GM12878 (cell line): ENCODE results near the gene PYGB. TPM values are rescaled to one million over a fixed set of nuclear protein-coding genes. Genes with fewer than 3 reads are reported as not detected.

Source experiments
- ATF2 ChIP-seq: IDR thresholded peaks from 2 replicates; pipeline ENCODE4 v1.6.1; 2012; ENCODE audit warnings: low read length, inconsistent platforms
- BCL11A ChIP-seq: IDR thresholded peaks from 2 replicates; pipeline ENCODE4 v1.6.1; 2011; ENCODE audit warnings: low read depth, low read length
- EGR1 ChIP-seq, 2 experiments: IDR thresholded peaks; 1 replicate in 1 of 2; 2 replicates in 1 of 2; pipeline ENCODE4 v1.6.1; 2011 to 2012; ENCODE audit warnings: low read depth in 2 of 2, low read length in 2 of 2, borderline replicate concordance in 1 of 2, mild to moderate bottlenecking in 1 of 2, moderate library complexity in 1 of 2
- ELK1 ChIP-seq: IDR thresholded peaks from 2 replicates; pipeline ENCODE4 v1.6.1; 2012; ENCODE audit warnings: low read depth, low read length, improper control_type of control experiment
- ETV6 ChIP-seq, 2 experiments: fragments of 450-650 bp in 1 of 2; IDR thresholded peaks in 1 of 2; conservative IDR thresholded peaks in 1 of 2; 2 replicates each; pipeline ENCODE4 v1.6.1; 2014; ENCODE audit warnings: antibody characterized with exemption in 1 of 2, borderline replicate concordance in 1 of 2, low read depth in 1 of 2, mild to moderate bottlenecking in 1 of 2, moderate library complexity in 1 of 2
- HDAC6 ChIP-seq: fragments of 200-600 bp; sonication (generic); IDR thresholded peaks from one replicate; pipeline ENCODE4 v1.8.0; 2017; ENCODE audit warnings: antibody characterized with exemption; ENCODE audit not compliant: unreplicated experiment
- IKZF1 ChIP-seq: fragments of 450-650 bp; conservative IDR thresholded peaks from 2 replicates; pipeline ENCODE4 v1.6.1; 2017; ENCODE audit warnings: antibody characterized with exemption, mild to moderate bottlenecking
- IKZF2 ChIP-seq, 2 experiments: fragments of 450-650 bp; IDR thresholded peaks; 2 replicates each; pipeline ENCODE4 v1.6.1; 2017; ENCODE audit warnings: mild to moderate bottlenecking in 2 of 2, moderate library complexity in 2 of 2
- PML ChIP-seq: IDR thresholded peaks from 2 replicates; pipeline ENCODE4 v1.6.1; 2012; ENCODE audit warnings: low read length, inconsistent platforms
- POLR2A ChIP-seq: IDR thresholded peaks from 2 replicates; pipeline ENCODE4 v1.6.1; 2011; ENCODE audit warnings: low read depth, mild to moderate bottlenecking, low read length
- RUNX3 ChIP-seq: IDR thresholded peaks from 2 replicates; pipeline ENCODE4 v1.6.1; 2012; ENCODE audit warnings: low read length, inconsistent platforms
- SIX5 ChIP-seq: IDR thresholded peaks from 2 replicates; pipeline ENCODE4 v1.6.1; 2011; ENCODE audit warnings: mild to moderate bottlenecking, low read depth, low read length, moderate library complexity; ENCODE audit not compliant: severe bottlenecking
- SMARCA5 ChIP-seq: fragments of 450-650 bp; IDR thresholded peaks from 2 replicates; pipeline ENCODE4 v1.6.1; 2017; ENCODE audit warnings: mild to moderate bottlenecking
- SREBF2 ChIP-seq: IDR thresholded peaks from 2 replicates; pipeline ENCODE4 v1.6.1; 2012; ENCODE audit warnings: mild to moderate bottlenecking, low read length
- STAT1 ChIP-seq: fragments of 450-650 bp; conservative IDR thresholded peaks from 2 replicates; pipeline ENCODE4 v1.6.1; 2014; ENCODE audit warnings: antibody characterized with exemption, mild to moderate bottlenecking
- STAT3 ChIP-seq: IDR thresholded peaks from 2 replicates; pipeline ENCODE4 v1.6.1; 2011; ENCODE audit warnings: low read depth, low read length, improper control_type of control experiment
- SUZ12 ChIP-seq: fragments of 200-600 bp; sonication (generic); IDR thresholded peaks from one replicate; pipeline ENCODE4 v1.6.1; 2018; ENCODE audit warnings: antibody characterized with exemption, mild to moderate bottlenecking; ENCODE audit not compliant: unreplicated experiment
- TARDBP ChIP-seq: IDR thresholded peaks from 2 replicates; pipeline ENCODE4 v1.6.1; 2016; ENCODE audit warnings: borderline replicate concordance
- ZNF207 ChIP-seq: fragments of 450-650 bp; IDR thresholded peaks from 2 replicates; pipeline ENCODE4 v1.6.1; 2014; ENCODE audit warnings: antibody characterized with exemption, mild to moderate bottlenecking, borderline replicate concordance
- ZNF217 ChIP-seq: fragments of 450-650 bp; IDR thresholded peaks from 2 replicates; pipeline ENCODE4 v1.6.1; 2017; ENCODE audit warnings: antibody characterized with exemption, mild to moderate bottlenecking
- polyA plus RNA-seq, 11 experiments: library from polyadenylated mRNA; depleted of rRNA in 4 of 11; unstranded in 6 of 11; stranded (reverse) in 5 of 11; fragments of >200 nt; fragmentation: Nextera tagmentation in 4 of 11; fragmentation: Illumina TruSeq in 1 of 11; extraction: Ambion mirVana in 4 of 11; extraction: Trizol in 1 of 11; gene quantifications; 1 replicate in 1 of 11; 2 replicates in 10 of 11; pipeline versions ENCODE4 v1.2.1 to v1.2.3, GENCODE V29; 2011 to 2016; ENCODE audit warnings: inconsistent platforms in 2 of 11, missing spikeins in 2 of 11, low read depth in 1 of 11
- total RNA-seq, 4 experiments: library from RNA; depleted of rRNA in 3 of 4; stranded (reverse); fragments of >200 nt in 3 of 4; fragmentation: Illumina TruSeq in 1 of 4; extraction: Trizol in 1 of 4; gene quantifications; 2 replicates each; pipeline versions ENCODE4 v1.2.1 to v1.2.3, GENCODE V29; 2013 to 2021
- TF ChIP-seq, protein P1 (sequence below): fragments of 450-650 bp; IDR thresholded peaks from 2 replicates; pipeline ENCODE4 v1.6.1; 2017; ENCODE audit warnings: mild to moderate bottlenecking, moderate library complexity
- TF ChIP-seq, protein P2 (sequence below): fragments of 450-650 bp; IDR thresholded peaks from 2 replicates; pipeline ENCODE4 v1.6.1; 2018; ENCODE audit warnings: borderline replicate concordance, mild to moderate bottlenecking; ENCODE audit not compliant: partially characterized antibody

Gene PYGB
- total and polyA plus RNA-seq, 10 of the 15 experiments (the other 5 are each of a cell fraction or from before 2014, with no cell fraction given), result 0.34 to 33.5 (median 21.8) TPM

DNA sequence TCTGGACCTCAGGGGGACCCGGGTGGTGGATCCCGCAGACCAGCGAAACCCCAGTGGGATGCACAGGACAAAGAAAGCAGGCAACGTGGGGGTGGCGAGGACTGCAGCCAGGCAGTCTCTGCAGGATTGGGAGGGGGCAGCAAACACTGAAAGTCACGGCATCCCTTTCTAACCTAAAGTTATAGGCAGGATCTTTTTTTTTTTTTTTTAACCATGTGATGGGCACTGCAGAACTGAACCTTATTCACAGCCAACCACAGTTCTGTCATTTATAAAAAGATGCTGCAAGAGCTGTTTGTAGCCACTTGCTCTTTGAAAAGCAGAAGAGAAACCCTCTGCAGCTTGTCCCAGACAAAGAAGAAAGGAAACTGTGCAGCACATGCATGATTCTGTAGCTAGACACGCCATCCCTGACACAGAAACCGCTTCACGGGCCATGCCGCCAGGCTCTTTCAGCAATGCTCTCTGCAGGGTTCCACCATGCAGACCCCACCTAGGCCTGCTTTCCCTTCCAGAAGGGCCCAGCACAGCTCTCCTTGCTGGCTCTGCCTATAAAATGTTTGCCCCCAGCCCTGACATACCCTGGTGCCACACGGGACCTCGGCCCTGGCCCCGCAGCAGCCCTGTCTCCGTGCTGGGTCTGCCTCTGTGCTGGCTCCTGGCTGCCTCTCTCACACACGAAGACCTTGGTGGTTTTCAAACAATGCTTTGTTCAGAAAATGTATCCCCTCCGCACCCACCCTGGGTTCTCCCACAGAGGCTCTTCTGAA, 70.8 kb downstream of the PYGB start (continued):
- TF ChIP-seq, protein P1, sequence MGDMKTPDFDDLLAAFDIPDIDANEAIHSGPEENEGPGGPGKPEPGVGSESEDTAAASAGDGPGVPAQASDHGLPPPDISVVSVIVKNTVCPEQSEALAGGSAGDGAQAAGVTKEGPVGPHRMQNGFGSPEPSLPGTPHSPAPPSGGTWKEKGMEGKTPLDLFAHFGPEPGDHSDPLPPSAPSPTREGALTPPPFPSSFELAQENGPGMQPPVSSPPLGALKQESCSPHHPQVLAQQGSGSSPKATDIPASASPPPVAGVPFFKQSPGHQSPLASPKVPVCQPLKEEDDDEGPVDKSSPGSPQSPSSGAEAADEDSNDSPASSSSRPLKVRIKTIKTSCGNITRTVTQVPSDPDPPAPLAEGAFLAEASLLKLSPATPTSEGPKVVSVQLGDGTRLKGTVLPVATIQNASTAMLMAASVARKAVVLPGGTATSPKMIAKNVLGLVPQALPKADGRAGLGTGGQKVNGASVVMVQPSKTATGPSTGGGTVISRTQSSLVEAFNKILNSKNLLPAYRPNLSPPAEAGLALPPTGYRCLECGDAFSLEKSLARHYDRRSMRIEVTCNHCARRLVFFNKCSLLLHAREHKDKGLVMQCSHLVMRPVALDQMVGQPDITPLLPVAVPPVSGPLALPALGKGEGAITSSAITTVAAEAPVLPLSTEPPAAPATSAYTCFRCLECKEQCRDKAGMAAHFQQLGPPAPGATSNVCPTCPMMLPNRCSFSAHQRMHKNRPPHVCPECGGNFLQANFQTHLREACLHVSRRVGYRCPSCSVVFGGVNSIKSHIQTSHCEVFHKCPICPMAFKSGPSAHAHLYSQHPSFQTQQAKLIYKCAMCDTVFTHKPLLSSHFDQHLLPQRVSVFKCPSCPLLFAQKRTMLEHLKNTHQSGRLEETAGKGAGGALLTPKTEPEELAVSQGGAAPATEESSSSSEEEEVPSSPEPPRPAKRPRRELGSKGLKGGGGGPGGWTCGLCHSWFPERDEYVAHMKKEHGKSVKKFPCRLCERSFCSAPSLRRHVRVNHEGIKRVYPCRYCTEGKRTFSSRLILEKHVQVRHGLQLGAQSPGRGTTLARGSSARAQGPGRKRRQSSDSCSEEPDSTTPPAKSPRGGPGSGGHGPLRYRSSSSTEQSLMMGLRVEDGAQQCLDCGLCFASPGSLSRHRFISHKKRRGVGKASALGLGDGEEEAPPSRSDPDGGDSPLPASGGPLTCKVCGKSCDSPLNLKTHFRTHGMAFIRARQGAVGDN, result peak; percentile 89
- TF ChIP-seq ELK1 (no peak), IKZF1 (peak; percentile 47; the same call in 1 of the 2 replicates), TARDBP (no peak), EGR1 (IDR thresholded peaks at IDR 0.05; ENCODE audit: borderline replicate concordance in 1 of 2, low read depth in 2 of 2, low read length in 2 of 2) (no peak), RUNX3 (peak; percentile 84), IKZF2 (IDR thresholded peaks at IDR 0.05) (peak; percentile 72 to 88; a peak in 3 of 4 replicates), STAT1 (no peak), SREBF2 (no peak), ETV6 (conservative IDR thresholded peaks at IDR 0.05 in 1 of 2, IDR thresholded peaks at IDR 0.05 in 1 of 2; ENCODE audit: borderline replicate concordance in 1 of 2, low read depth in 1 of 2) (0 out of 4 replicates have a peak, but pooled peaks of 1 of the 2 experiments have one; percentile 9), SMARCA5 (0 out of 2 replicates have a peak, but pooled peaks have one; percentile 52), STAT3 (no peak), ZNF207 (no peak), PML (no peak), HDAC6 (no peak), SUZ12 (no peak), ZNF217 (no peak), POLR2A (peak; percentile 77), SIX5 (no peak), ATF2 (peak; percentile 72; the same call in 1 of the 2 replicates), BCL11A (0 out of 2 replicates have a peak, but pooled peaks have one; percentile 57)
- TF ChIP-seq, protein P2, sequence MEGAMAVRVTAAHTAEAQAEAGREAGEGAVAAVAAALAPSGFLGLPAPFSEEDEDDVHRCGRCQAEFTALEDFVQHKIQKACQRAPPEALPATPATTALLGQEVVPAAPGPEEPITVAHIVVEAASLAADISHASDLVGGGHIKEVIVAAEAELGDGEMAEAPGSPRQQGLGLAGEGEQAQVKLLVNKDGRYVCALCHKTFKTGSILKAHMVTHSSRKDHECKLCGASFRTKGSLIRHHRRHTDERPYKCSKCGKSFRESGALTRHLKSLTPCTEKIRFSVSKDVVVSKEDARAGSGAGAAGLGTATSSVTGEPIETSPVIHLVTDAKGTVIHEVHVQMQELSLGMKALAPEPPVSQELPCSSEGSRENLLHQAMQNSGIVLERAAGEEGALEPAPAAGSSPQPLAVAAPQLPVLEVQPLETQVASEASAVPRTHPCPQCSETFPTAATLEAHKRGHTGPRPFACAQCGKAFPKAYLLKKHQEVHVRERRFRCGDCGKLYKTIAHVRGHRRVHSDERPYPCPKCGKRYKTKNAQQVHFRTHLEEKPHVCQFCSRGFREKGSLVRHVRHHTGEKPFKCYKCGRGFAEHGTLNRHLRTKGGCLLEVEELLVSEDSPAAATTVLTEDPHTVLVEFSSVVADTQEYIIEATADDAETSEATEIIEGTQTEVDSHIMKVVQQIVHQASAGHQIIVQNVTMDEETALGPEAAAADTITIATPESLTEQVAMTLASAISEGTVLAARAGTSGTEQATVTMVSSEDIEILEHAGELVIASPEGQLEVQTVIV, result no peak
